ENCODE measurements around the gene TIFAB.

The TIFAB gene

DNA sequence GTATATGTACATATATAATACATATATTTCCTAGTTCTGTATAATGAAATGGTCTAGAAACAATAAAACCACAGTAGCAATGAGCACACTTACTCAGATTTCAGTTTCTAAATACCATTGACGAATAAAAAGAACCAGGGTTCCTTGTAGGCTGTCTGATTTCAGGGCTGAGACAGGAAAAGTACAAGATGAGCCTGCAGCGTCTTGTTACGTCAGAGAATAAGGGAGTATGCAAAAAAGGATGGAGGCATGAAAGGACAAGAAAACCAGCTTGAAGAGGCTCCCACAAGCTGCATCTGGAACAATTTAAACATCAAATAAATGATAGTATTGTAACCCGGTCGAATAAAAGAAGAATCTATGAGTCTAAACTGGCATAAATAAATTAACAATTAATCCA, 17.8 kb upstream of the TIFAB start:
- no peak overlapping the region for H3K4me3 ChIP-seq (ENCODE audit: insufficient read length, low read depth)
- DNase-seq (ENCODE audit: low read depth, low spot score) = no peak
- no peaks in the 10 kb centered on the region for H3K9me3 ChIP-seq (ENCODE audit: insufficient read depth, low read length)
- no peaks in the 10 kb centered on the region for H3K36me3 ChIP-seq (ENCODE audit: insufficient read depth, insufficient read length, low read length)
- H3K27me3 ChIP-seq (ENCODE audit: insufficient read depth, insufficient read length) = peaks cover 77% of the 10 kb centered on the region
- no peak overlapping the region for H3K9ac ChIP-seq (ENCODE audit: insufficient read length, low read depth)
- H3K4me1 ChIP-seq (ENCODE audit: insufficient read depth, insufficient read length) = peaks cover 6% of the 10 kb centered on the region
- TF ChIP-seq YY1 (IDR thresholded peaks at IDR 0.05; ENCODE audit: insufficient read depth, insufficient read length) (no peak), SUZ12 (IDR thresholded peaks at IDR 0.05; ENCODE audit: extremely low read depth, insufficient read depth, insufficient read length) (no peak), ZNF274 (IDR thresholded peaks at IDR 0.05; ENCODE audit: low read depth, low read length) (no peak)

DNA sequence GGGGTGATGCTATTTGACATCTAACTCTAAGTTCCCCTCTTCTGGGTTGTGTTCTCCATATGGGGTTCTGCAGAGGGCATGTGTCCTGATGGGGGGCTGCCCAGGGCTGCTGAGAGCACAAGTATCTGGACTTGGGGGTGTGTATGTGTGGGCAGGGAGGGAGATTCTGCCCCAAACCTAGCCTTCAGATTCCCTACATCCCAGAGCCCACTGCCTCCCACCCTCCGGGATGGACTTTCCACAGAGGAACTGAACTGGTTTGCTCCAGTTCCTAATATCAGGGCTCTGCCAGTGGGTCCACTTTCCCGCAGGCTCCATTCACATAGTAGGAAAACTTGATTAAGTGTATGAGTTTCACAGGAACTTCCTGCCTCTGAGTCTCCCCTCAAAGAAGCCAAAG, 16.4 kb upstream of the TIFAB start:
- Histone ChIP-seq H3K9ac (ENCODE audit: insufficient read length, low read depth) (no peak overlapping the region), H3K36me3 (ENCODE audit: insufficient read depth, insufficient read length, low read length) (no peaks in the 10 kb centered on the region), H3K4me1 (ENCODE audit: insufficient read depth, insufficient read length) (peaks cover 6% of the 10 kb centered on the region), H3K27me3 (ENCODE audit: insufficient read depth, insufficient read length) (peaks cover 87% of the 10 kb centered on the region), H3K4me3 (ENCODE audit: insufficient read length, low read depth) (no peak overlapping the region), H3K9me3 (ENCODE audit: insufficient read depth, low read length) (no peaks in the 10 kb centered on the region; the same call in 1 of the 2 replicates)
- TF ChIP-seq YY1 (IDR thresholded peaks at IDR 0.05; ENCODE audit: insufficient read depth, insufficient read length) (no peak), ZNF274 (IDR thresholded peaks at IDR 0.05; ENCODE audit: low read depth, low read length) (no peak), SUZ12 (IDR thresholded peaks at IDR 0.05; ENCODE audit: extremely low read depth, insufficient read depth, insufficient read length) (no peak)
- DNase-seq (ENCODE audit: low read depth, low spot score) = no peak

DNA sequence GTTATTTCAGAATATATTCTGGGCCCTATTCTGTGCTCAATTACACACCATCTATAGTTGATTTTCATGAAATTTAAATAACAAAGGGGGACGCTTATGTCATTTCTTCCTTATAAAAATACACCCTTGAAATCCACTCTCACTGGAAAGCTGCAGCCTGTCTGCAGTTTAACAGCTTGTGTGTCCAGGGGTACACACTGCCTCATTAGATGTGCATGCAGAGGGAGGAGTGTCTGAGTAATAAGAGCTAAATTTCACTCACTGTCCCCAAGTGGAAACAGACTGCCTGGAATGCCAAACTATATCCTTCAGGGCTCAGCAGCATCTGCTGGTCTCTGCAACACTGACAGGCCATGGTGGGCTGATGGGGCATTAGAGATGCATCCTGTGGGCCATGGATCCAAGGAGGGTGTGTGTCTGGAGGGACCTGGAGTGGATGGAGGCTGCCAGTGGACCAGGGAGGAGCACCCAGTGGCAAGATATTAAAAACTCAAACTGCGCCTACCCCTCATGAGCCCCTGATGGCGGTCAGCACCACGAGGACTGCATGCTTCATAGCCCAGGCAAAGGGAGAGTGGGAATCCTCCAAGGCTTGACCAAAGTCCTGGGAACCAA, 15.8 kb upstream of the TIFAB start:
- TF ChIP-seq ZNF274 (IDR thresholded peaks at IDR 0.05; ENCODE audit: low read depth, low read length) (no peak), SUZ12 (IDR thresholded peaks at IDR 0.05; ENCODE audit: extremely low read depth, insufficient read depth, insufficient read length) (no peak), YY1 (IDR thresholded peaks at IDR 0.05; ENCODE audit: insufficient read depth, insufficient read length) (no peak)
- Histone ChIP-seq H3K9ac (ENCODE audit: insufficient read length, low read depth) (no peak overlapping the region), H3K27me3 (ENCODE audit: insufficient read depth, insufficient read length) (peaks cover 87% of the 10 kb centered on the region), H3K4me1 (ENCODE audit: insufficient read depth, insufficient read length) (peaks cover 6% of the 10 kb centered on the region), H3K9me3 (ENCODE audit: insufficient read depth, low read length) (no peaks in the 10 kb centered on the region; the same call in 1 of the 2 replicates), H3K4me3 (ENCODE audit: insufficient read length, low read depth) (no peak overlapping the region), H3K36me3 (ENCODE audit: insufficient read depth, insufficient read length, low read length) (no peaks in the 10 kb centered on the region)
- no peak for DNase-seq (ENCODE audit: low read depth, low spot score)

DNA sequence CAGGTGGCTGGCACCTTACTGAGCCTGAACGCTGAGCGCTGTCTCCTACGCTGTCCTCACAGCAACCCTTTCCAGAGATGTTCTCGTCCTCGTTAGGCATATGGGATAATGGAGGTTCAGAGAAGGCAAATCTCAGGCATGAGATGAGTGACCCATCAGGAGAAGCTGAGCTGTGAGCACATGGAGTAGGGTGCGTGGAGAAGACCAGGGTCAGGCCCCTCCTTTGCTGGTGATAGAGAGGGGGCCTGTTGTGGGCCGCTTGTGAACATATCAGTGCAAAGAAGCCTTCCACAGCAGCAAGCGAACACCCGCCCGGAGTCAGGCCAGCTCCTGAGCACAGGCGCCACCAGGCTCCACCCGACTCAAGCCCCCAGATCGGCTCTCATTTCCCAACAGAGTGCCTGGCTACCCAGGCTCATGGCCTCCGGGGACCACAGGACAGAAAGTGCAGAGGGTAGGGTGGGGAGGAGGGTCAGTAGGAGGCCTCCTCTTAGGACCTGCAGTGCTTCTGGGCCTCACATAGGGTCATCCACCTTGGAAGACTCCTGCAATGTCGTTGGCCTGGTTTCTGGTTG, 15.0 kb upstream of the TIFAB start:
- DNase-seq (ENCODE audit: low read depth, low spot score) = no peak
- no peak overlapping the region for H3K9ac ChIP-seq (ENCODE audit: insufficient read length, low read depth)
- H3K4me3 ChIP-seq (ENCODE audit: insufficient read length, low read depth) = no peak overlapping the region
- H3K36me3 ChIP-seq (ENCODE audit: insufficient read depth, insufficient read length, low read length) = no peaks in the 10 kb centered on the region
- TF ChIP-seq YY1 (IDR thresholded peaks at IDR 0.05; ENCODE audit: insufficient read depth, insufficient read length) (no peak), ZNF274 (IDR thresholded peaks at IDR 0.05; ENCODE audit: low read depth, low read length) (no peak), SUZ12 (IDR thresholded peaks at IDR 0.05; ENCODE audit: extremely low read depth, insufficient read depth, insufficient read length) (no peak)
- H3K27me3 ChIP-seq (ENCODE audit: insufficient read depth, insufficient read length) = peaks cover 85% of the 10 kb centered on the region
- peaks cover 6% of the 10 kb centered on the region for H3K4me1 ChIP-seq (ENCODE audit: insufficient read depth, insufficient read length)
- no peaks in the 10 kb centered on the region; the same call in 1 of the 2 replicates for H3K9me3 ChIP-seq (ENCODE audit: insufficient read depth, low read length)

DNA sequence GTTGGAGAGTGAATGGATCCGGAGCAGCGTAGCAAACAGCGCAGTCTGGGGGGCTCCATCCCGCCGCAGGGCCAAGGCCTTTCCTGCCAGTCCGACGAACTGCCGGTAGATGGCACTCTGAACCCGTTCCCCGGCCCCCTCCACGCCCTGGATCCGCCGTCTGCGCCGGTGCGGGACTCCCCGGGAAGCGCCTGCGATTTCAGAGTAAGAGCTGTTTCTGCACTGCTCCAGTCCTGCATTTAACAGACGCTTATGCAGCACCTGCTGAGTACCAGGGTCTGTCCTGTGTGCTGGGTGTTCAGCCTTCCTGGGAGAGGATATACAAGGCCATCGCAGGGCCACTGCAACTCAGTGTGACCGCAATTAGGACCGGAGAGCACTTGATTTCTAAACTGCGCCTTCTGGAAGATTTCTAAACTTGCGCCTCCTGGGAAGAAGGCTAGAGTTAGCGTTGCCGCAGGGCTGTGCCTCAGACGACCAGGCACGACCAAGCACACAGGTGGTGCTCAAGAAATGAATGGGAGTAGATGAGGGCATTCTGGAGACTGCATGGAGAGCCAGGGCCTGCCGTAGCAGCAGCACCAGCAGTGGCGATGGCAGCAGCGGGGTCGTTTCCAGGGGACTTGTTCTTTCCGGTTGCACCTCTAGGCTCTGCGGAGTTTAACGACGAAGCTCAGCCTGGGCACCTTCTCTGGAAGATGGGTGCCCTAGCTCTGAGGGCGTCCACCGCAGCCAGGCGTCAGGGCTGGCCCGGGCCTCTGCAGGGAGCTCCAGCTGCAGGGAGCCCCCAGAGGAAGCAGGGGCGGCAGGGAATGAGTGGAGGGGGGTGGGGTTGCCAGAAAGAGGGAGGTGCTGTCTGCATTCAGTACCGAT, 14.3 kb upstream of the TIFAB start:
- H3K36me3 ChIP-seq (ENCODE audit: insufficient read depth, insufficient read length, low read length) = no peaks in the 10 kb centered on the region
- peak overlapping the region; percentile 46 for H3K9ac ChIP-seq (ENCODE audit: insufficient read length, low read depth)
- DNase-seq (ENCODE audit: low read depth, low spot score) = no peak
- peaks cover 6% of the 10 kb centered on the region for H3K4me1 ChIP-seq (ENCODE audit: insufficient read depth, insufficient read length)
- no peak overlapping the region for H3K4me3 ChIP-seq (ENCODE audit: insufficient read length, low read depth)
- H3K9me3 ChIP-seq (ENCODE audit: insufficient read depth, low read length) = no peaks in the 10 kb centered on the region; the same call in 1 of the 2 replicates
- H3K27me3 ChIP-seq (ENCODE audit: insufficient read depth, insufficient read length) = peaks cover 83% of the 10 kb centered on the region
- TF ChIP-seq SUZ12 (IDR thresholded peaks at IDR 0.05; ENCODE audit: extremely low read depth, insufficient read depth, insufficient read length) = no peak
- no peak for TF ChIP-seq ZNF274 (IDR thresholded peaks at IDR 0.05; ENCODE audit: low read depth, low read length)
- TF ChIP-seq YY1 (IDR thresholded peaks at IDR 0.05; ENCODE audit: insufficient read depth, insufficient read length) = no peak

DNA sequence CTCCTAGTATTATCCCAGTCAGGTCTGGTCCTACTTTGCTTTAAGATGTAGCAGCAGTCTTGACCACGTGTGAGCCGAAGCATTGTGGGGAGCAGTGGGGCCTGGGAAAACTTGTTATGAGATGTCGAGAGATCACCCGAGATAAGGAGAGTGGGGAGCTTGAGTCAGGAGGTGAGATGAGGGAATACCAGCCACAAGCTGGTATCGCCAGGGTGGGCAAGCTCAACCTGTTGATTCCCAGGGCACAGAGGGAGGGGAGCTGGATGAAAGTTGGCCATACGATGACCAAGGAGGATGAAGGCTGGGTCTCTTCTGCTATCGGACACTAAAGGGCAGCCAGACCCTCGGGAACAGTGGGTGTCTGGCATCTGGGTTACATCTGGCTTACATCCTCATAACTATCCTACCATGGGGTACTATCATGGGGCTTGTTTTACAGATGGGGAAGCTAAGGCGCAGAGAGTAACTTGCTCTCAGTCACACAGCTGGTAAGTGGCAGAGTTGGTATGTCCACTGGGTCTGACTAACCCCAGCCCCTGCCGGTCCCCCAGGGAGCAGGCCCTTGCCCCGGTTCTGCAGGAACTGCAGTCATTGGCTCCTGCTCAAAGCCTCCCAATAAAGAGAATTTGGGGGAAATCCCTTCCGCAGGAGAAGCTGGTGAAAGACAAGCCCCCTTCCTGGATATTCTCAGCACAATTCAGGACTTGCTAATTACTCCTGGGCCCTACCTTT, 13.4 kb upstream of the TIFAB start:
- Histone ChIP-seq H3K27me3 (ENCODE audit: insufficient read depth, insufficient read length) (peaks cover 83% of the 10 kb centered on the region), H3K4me1 (ENCODE audit: insufficient read depth, insufficient read length) (peaks cover 6% of the 10 kb centered on the region), H3K36me3 (ENCODE audit: insufficient read depth, insufficient read length, low read length) (no peaks in the 10 kb centered on the region), H3K9ac (ENCODE audit: insufficient read length, low read depth) (no peak overlapping the region), H3K9me3 (ENCODE audit: insufficient read depth, low read length) (no peaks in the 10 kb centered on the region; the same call in 1 of the 2 replicates), H3K4me3 (ENCODE audit: insufficient read length, low read depth) (no peak overlapping the region)
- no peak for TF ChIP-seq ZNF274 (IDR thresholded peaks at IDR 0.05; ENCODE audit: low read depth, low read length)
- no peak for TF ChIP-seq YY1 (IDR thresholded peaks at IDR 0.05; ENCODE audit: insufficient read depth, insufficient read length)
- no peak for TF ChIP-seq SUZ12 (IDR thresholded peaks at IDR 0.05; ENCODE audit: extremely low read depth, insufficient read depth, insufficient read length)
- DNase-seq (ENCODE audit: low read depth, low spot score) = no peak
